GM12878 (cell line): Measurements from ENCODE around the gene NPW. TPM values are rescaled to one million over a fixed set of nuclear protein-coding genes. Genes with fewer than 3 reads are reported as not detected.
A peak's percentile ranks its signal among the peaks of the same experiment; 100 is the strongest.

Experiments
- ATAC-seq: fragments of 200-7000 bp; cut with Tn5 transposase; 3 replicates; pipeline ENCODE4 v1.9.1; 2020; ENCODE audit warnings: mild to moderate bottlenecking, moderate library complexity
- BruUV-seq: library from RNA; stranded (reverse); fragments of 400-500 nt; replicated peaks from 2 replicates; lab custom pipeline; 2021; lab: Mats Ljungman, UMichigan
- CTCF ChIA-PET: fragments of 300-600 bp; sonication (Branson Sonifier 250); formaldehyde crosslinking; extraction: SDS; loops from one replicate; lab custom pipeline; 2021; ENCODE audit warnings: inconsistent platforms; lab: Yijun Ruan, JAX
- POLR2A ChIA-PET: fragments of 350-600 bp; formaldehyde crosslinking; extraction: SDS; loops from one replicate; lab custom pipeline; 2021; ENCODE audit warnings: inconsistent platforms; lab: Charles Lee
- RAD21 ChIA-PET: fragments of 300-600 bp; sonication (Branson Sonifier 250); formaldehyde crosslinking; loops from one replicate; lab custom pipeline; 2023; ENCODE audit warnings: antibody characterized with exemption; ENCODE audit not compliant: unreplicated experiment; lab: Charles Lee
- SMC1A ChIA-PET: fragments of 300-600 bp; sonication (Branson Sonifier 250); formaldehyde crosslinking; loops from one replicate; lab custom pipeline; 2023; ENCODE audit not compliant: unreplicated experiment, uncharacterized antibody; lab: Charles Lee
- DNase-seq: peaks from one replicate; pipeline ENCODE4 v3.0.0-alpha.2; 2011; ENCODE audit warnings: low read depth, low spot score
- FAIRE-seq: peaks from 3 replicates; lab custom pipeline; 2011; peaks lifted over from hg19 to GRCh38; lab: Jason Lieb, UNC
- H2AFZ ChIP-seq: 2 replicates; pipeline ENCODE4 v1.6.0; 2011; ENCODE audit warnings: low read depth, low read length, control low read depth; ENCODE audit not compliant: control insufficient read depth
- H3K27ac ChIP-seq: 2 replicates; pipeline ENCODE4 v1.5.1; 2011; ENCODE audit warnings: control low read depth; ENCODE audit not compliant: control insufficient read depth, insufficient read depth
- H3K27me3 ChIP-seq, 2 experiments: replicated peaks in 1 of 2; 2 replicates each; pipeline versions ENCODE4 v1.6.0 to v1.6.1; 2011; ENCODE audit warnings: low read length in 1 of 2; ENCODE audit not compliant: control insufficient read depth in 2 of 2, insufficient read depth in 2 of 2
- H3K36me3 ChIP-seq, 2 experiments: 2 replicates each; pipeline ENCODE4 v1.5.1; 2011; ENCODE audit warnings: low read length in 1 of 2; ENCODE audit not compliant: control insufficient read depth in 2 of 2, insufficient read depth in 2 of 2
- H3K4me1 ChIP-seq: 2 replicates; pipeline ENCODE4 v1.6.1; 2011; ENCODE audit warnings: mild to moderate bottlenecking, low read length, moderate library complexity, mixed read lengths; ENCODE audit not compliant: control insufficient read depth, insufficient read depth
- H3K4me2 ChIP-seq: 2 replicates; pipeline ENCODE4 v1.6.0; 2011; ENCODE audit warnings: control low read depth; ENCODE audit not compliant: control insufficient read depth, insufficient read depth
- H3K4me3 ChIP-seq: fragments of 200-600 bp; sonication (generic); 2 replicates; pipeline ENCODE4 v1.5.1; 2016
- H3K79me2 ChIP-seq: 2 replicates; pipeline ENCODE4 v1.6.0; 2011; ENCODE audit warnings: low read length; ENCODE audit not compliant: control insufficient read depth, insufficient read depth
- H3K9ac ChIP-seq: 2 replicates; pipeline ENCODE4 v1.8.0; 2011; ENCODE audit warnings: low read length, control low read depth, mixed read lengths; ENCODE audit not compliant: control insufficient read depth, insufficient read depth
- H3K9me3 ChIP-seq: replicated peaks from 3 replicates; pipeline ENCODE4 v1.5.1; 2011; ENCODE audit warnings: mild to moderate bottlenecking, low read length; ENCODE audit not compliant: control insufficient read depth, insufficient read depth
- H4K20me1 ChIP-seq: 2 replicates; pipeline ENCODE4 v1.6.0; 2011; ENCODE audit not compliant: control insufficient read depth, insufficient read depth
- ASH2L ChIP-seq: fragments of 300-600, 200-600 bp; sonication (generic); IDR thresholded peaks from 2 replicates; pipeline ENCODE4 v1.6.1; 2017; ENCODE audit warnings: low read depth, mild to moderate bottlenecking, borderline replicate concordance
- BRCA1 ChIP-seq: IDR thresholded peaks from 2 replicates; pipeline ENCODE4 v1.6.1; 2011; ENCODE audit warnings: low read depth, low read length, improper control_type of control experiment
- CHD2 ChIP-seq: IDR thresholded peaks from 2 replicates; pipeline ENCODE4 v1.6.1; 2011; ENCODE audit warnings: low read depth, low read length, improper control_type of control experiment, borderline replicate concordance
- CREM ChIP-seq: IDR thresholded peaks from 2 replicates; pipeline ENCODE4 v1.6.1; 2014; ENCODE audit warnings: antibody characterized with exemption, low read depth
- MTA3 ChIP-seq: IDR thresholded peaks from 2 replicates; pipeline ENCODE4 v1.6.1; 2012; ENCODE audit warnings: low read length, inconsistent platforms, borderline replicate concordance
- NBN ChIP-seq: fragments of 450-650 bp; IDR thresholded peaks from 2 replicates; pipeline ENCODE4 v1.6.1; 2016
- PML ChIP-seq: IDR thresholded peaks from 2 replicates; pipeline ENCODE4 v1.6.1; 2012; ENCODE audit warnings: low read length, inconsistent platforms
- POLR2A ChIP-seq: IDR thresholded peaks from 2 replicates; pipeline ENCODE4 v1.6.1; 2011; ENCODE audit warnings: low read depth, mild to moderate bottlenecking, low read length
- POU2F2 ChIP-seq: IDR thresholded peaks from 3 replicates; pipeline ENCODE4 v1.6.1; 2011; ENCODE audit warnings: low read depth, mild to moderate bottlenecking, low read length, borderline replicate concordance
- RELA ChIP-seq: fragments of 450-650 bp; IDR thresholded peaks from 2 replicates; pipeline ENCODE4 v1.8.0; 2014; ENCODE audit warnings: borderline replicate concordance; ENCODE audit not compliant: partially characterized antibody
- TCF3 ChIP-seq: IDR thresholded peaks from 2 replicates; pipeline ENCODE4 v1.6.1; 2012; ENCODE audit warnings: low read depth, mild to moderate bottlenecking, low read length, borderline replicate concordance; ENCODE audit not compliant: insufficient read depth
- ZNF217 ChIP-seq: fragments of 450-650 bp; IDR thresholded peaks from 2 replicates; pipeline ENCODE4 v1.6.1; 2017; ENCODE audit warnings: antibody characterized with exemption, mild to moderate bottlenecking
- WGBS: methylation state at CpG from one replicate; pipeline ENCODE4 v1.1.6; 2016; ENCODE audit warnings: low lambda C conversion rate; ENCODE audit not compliant: insufficient replicate concordance, insufficient coverage; ENCODE audit errors: missing lambda C conversion rate; 5-methylcytosine and 5-hydroxymethylcytosine counted together
- in situ Hi-C: fragments of 300-500 bp; cut with MboI; formaldehyde crosslinking; loops from 9 replicates; pipeline ENCODE4 v1.14.3; 2018; ENCODE audit warnings: mixed read lengths
- intact Hi-C: fragments of 100-400 bp; cut with micrococcal nuclease; formaldehyde crosslinking; loops from one replicate; pipeline ENCODE4 v1.14.2; 2022; ENCODE audit not compliant: unreplicated experiment
- polyA plus RNA-seq, 11 experiments: library from polyadenylated mRNA; depleted of rRNA in 4 of 11; unstranded in 6 of 11; stranded (reverse) in 5 of 11; fragments of >200 nt; fragmentation: Nextera tagmentation in 4 of 11; fragmentation: Illumina TruSeq in 1 of 11; extraction: Ambion mirVana in 4 of 11; extraction: Trizol in 1 of 11; gene quantifications; 1 replicate in 1 of 11; 2 replicates in 10 of 11; pipeline versions ENCODE4 v1.2.1 to v1.2.3, GENCODE V29; 2011 to 2016; ENCODE audit warnings: inconsistent platforms in 2 of 11, missing spikeins in 2 of 11, low read depth in 1 of 11
- total RNA-seq, 4 experiments: library from RNA; depleted of rRNA in 3 of 4; stranded (reverse); fragments of >200 nt in 3 of 4; fragmentation: Illumina TruSeq in 1 of 4; extraction: Trizol in 1 of 4; gene quantifications; 2 replicates each; pipeline versions ENCODE4 v1.2.1 to v1.2.3, GENCODE V29; 2013 to 2021
- TF ChIP-seq, protein P1 (sequence below): IDR thresholded peaks from 2 replicates; pipeline ENCODE4 v1.6.1; 2012; ENCODE audit warnings: low read depth, low read length, improper control_type of control experiment
- TF ChIP-seq, protein P2 (sequence below): fragments of 450-650 bp; formaldehyde crosslinking; IDR thresholded peaks from 2 replicates; pipeline ENCODE4 v1.4.0; 2022; ENCODE audit warnings: mild to moderate bottlenecking, moderate library complexity
- TF ChIP-seq, protein P3 (sequence below): IDR thresholded peaks from 2 replicates; pipeline ENCODE4 v1.6.1; 2012; ENCODE audit warnings: improper control_type of control experiment, low read depth, low read length; ENCODE audit not compliant: insufficient replicate concordance

The NPW gene
- total and polyA plus RNA-seq, 10 of the 15 experiments (the other 5 are each of a cell fraction or from before 2014, with no cell fraction given), result 0.23 to 2.5 (median 0.98) TPM; not detected in 4

DNA sequence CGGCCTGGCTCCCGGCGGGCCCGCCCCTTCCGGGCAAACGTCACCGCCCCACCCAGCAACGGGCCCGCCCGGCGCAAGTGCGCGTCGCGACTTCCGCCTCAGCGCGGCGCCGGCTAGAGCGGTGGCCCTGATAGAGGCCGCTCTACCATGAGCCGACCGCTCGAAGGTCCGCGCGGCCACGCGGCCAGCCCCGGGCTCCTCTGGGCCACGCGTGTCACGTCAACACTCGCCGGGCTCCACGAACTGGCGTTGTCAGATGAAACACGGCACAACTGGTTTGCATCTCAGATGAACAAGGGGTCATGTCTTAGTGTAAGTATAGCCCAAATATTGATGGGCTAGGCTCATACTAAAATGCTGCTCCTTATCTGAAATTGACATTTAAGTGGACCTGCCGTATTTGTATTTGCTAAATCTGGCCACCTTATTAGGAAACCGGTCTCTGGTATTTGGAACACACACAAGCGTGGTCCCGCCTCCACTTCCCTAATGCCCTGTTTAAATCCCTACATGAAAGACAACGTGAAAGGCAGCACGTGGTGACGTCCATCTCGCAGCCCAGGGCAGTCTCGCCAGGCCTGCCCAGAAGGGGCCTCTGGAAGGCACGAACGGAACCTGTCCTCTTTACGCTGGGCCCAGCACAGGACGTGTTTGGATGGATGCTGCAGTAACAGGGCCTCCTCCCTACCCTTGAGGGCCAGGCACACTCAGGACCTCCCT lies 9.6 kb upstream of the NPW start, which contains the start of gene ZNF598:
TSS of gene ZNF598 (minus strand) at position 31 of the 720 bp plus-strand sequence.
- Histone ChIP-seq H3K36me3 (peaks cover 0 to 3% of the 10 kb centered on the region in 2 experiments; a peak in 1 of 4 replicates), H3K9me3 (no peaks in the 10 kb centered on the region), H3K4me1 (peaks cover 15% of the 10 kb centered on the region), H3K79me2 (peaks cover 54% of the 10 kb centered on the region), H2AFZ (peak within 1 kb of the TSS; percentile 89), H3K4me2 (peak within 1 kb of the TSS; percentile 99), H3K9ac (peak within 1 kb of the TSS; percentile 96), H3K27ac (peak within 1 kb of the TSS; percentile 89), H4K20me1 (no peaks in the 10 kb centered on the region), H3K4me3 (peak within 1 kb of the TSS; percentile 100), H3K27me3 (no peaks in the 10 kb centered on the region)
- peak; percentile 93 for ATAC-seq
- DNase-seq, result no peak
- under 1% methylated on average over 37 of the region's 52 CpGs for WGBS
- ChIA-PET POLR2A (no interaction called here), CTCF (no interaction called here), SMC1A (no interaction called here), RAD21 (no interaction called here)
- intact Hi-C loops, result loop anchor here (5.0 kb wide), 1 partner anchor 142 kb away; no protein-coding TSS in a partner anchor
- TSS peak; percentile 99 for BruUV-seq
- FAIRE-seq, result no peak
- in situ Hi-C loops, result loop anchor here (10.0 kb wide), 1 partner anchor 485 kb away; no protein-coding TSS in a partner anchor
- peak; percentile 80; the same call in 1 of the 2 replicates for TF ChIP-seq PML
- peak; percentile 75; the same call in 1 of the 2 replicates for TF ChIP-seq NBN
- peak; percentile 54; the same call in 1 of the 2 replicates for TF ChIP-seq CREM
- TF ChIP-seq POLR2A, result peak; percentile 94
- no peak for TF ChIP-seq BRCA1
- no peak for TF ChIP-seq ASH2L
- TF ChIP-seq, protein P1, sequence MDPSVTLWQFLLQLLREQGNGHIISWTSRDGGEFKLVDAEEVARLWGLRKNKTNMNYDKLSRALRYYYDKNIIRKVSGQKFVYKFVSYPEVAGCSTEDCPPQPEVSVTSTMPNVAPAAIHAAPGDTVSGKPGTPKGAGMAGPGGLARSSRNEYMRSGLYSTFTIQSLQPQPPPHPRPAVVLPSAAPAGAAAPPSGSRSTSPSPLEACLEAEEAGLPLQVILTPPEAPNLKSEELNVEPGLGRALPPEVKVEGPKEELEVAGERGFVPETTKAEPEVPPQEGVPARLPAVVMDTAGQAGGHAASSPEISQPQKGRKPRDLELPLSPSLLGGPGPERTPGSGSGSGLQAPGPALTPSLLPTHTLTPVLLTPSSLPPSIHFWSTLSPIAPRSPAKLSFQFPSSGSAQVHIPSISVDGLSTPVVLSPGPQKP, result peak; percentile 74
- peak; percentile 32 for TF ChIP-seq RELA
- peak; percentile 77; the same call in 2 of the 3 replicates for TF ChIP-seq POU2F2
- TF ChIP-seq, protein P2, sequence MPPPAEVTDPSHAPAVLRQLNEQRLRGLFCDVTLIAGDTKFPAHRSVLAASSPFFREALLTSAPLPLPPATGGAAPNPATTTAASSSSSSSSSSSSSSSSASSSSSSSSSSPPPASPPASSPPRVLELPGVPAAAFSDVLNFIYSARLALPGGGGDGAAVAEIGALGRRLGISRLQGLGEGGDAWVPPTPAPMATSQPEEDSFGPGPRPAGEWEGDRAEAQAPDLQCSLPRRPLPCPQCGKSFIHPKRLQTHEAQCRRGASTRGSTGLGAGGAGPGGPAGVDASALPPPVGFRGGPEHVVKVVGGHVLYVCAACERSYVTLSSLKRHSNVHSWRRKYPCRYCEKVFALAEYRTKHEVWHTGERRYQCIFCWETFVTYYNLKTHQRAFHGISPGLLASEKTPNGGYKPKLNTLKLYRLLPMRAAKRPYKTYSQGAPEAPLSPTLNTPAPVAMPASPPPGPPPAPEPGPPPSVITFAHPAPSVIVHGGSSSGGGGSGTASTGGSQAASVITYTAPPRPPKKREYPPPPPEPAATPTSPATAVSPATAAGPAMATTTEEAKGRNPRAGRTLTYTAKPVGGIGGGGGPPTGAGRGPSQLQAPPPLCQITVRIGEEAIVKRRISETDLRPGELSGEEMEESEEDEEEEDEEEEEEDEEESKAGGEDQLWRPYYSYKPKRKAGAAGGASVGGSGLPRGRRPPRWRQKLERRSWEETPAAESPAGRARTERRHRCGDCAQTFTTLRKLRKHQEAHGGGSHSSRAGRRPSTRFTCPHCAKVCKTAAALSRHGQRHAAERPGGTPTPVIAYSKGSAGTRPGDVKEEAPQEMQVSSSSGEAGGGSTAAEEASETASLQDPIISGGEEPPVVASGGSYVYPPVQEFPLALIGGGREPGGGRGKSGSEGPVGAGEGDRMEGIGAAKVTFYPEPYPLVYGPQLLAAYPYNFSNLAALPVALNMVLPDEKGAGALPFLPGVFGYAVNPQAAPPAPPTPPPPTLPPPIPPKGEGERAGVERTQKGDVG (CRISPR knock-in tag), result no peak
- TF ChIP-seq, protein P3, sequence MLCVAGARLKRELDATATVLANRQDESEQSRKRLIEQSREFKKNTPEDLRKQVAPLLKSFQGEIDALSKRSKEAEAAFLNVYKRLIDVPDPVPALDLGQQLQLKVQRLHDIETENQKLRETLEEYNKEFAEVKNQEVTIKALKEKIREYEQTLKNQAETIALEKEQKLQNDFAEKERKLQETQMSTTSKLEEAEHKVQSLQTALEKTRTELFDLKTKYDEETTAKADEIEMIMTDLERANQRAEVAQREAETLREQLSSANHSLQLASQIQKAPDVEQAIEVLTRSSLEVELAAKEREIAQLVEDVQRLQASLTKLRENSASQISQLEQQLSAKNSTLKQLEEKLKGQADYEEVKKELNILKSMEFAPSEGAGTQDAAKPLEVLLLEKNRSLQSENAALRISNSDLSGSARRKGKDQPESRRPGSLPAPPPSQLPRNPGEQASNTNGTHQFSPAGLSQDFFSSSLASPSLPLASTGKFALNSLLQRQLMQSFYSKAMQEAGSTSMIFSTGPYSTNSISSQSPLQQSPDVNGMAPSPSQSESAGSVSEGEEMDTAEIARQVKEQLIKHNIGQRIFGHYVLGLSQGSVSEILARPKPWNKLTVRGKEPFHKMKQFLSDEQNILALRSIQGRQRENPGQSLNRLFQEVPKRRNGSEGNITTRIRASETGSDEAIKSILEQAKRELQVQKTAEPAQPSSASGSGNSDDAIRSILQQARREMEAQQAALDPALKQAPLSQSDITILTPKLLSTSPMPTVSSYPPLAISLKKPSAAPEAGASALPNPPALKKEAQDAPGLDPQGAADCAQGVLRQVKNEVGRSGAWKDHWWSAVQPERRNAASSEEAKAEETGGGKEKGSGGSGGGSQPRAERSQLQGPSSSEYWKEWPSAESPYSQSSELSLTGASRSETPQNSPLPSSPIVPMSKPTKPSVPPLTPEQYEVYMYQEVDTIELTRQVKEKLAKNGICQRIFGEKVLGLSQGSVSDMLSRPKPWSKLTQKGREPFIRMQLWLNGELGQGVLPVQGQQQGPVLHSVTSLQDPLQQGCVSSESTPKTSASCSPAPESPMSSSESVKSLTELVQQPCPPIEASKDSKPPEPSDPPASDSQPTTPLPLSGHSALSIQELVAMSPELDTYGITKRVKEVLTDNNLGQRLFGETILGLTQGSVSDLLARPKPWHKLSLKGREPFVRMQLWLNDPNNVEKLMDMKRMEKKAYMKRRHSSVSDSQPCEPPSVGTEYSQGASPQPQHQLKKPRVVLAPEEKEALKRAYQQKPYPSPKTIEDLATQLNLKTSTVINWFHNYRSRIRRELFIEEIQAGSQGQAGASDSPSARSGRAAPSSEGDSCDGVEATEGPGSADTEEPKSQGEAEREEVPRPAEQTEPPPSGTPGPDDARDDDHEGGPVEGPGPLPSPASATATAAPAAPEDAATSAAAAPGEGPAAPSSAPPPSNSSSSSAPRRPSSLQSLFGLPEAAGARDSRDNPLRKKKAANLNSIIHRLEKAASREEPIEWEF, result no peak
- TF ChIP-seq ZNF217, result no peak
- 0 out of 2 replicates have a peak, but pooled peaks have one; percentile 61 for TF ChIP-seq TCF3
- no peak for TF ChIP-seq CHD2
- TF ChIP-seq MTA3, result no peak; the same call in 1 of the 2 replicates
